LNCaP clone FGC (cell line): ENCODE results near the gene PRKAA2.

Source experiments
- DNase-seq: peaks from one replicate; pipeline ENCODE4 v3.0.0-alpha.2; 2011; ENCODE audit warnings: low read depth
- H3K4me3 ChIP-seq: 2 replicates; pipeline ENCODE4 v1.5.1; 2011; ENCODE audit warnings: mild to moderate bottlenecking, low read depth, low read length, control low read depth
- CTCF ChIP-seq: IDR thresholded peaks from 2 replicates; pipeline ENCODE4 v1.5.1; 2012; ENCODE audit warnings: mild to moderate bottlenecking; ENCODE audit not compliant: control insufficient read depth, insufficient read depth; ENCODE audit errors: extremely low read depth

PRKAA2 gene

GRCh38 chr1:56627636-56628039, 17.5 kb upstream of the PRKAA2 start:
- no peak for TF ChIP-seq CTCF
- DNase-seq, result peak; percentile 67
- no peak overlapping the region for H3K4me3 ChIP-seq

GRCh38 chr1:56630786-56631185, 14.3 kb upstream of the PRKAA2 start:
- DNase-seq, result no peak
- TF ChIP-seq CTCF, result no peak
- H3K4me3 ChIP-seq, result no peak overlapping the region

GRCh38 chr1:56631901-56632300, 13.2 kb upstream of the PRKAA2 start:
- H3K4me3 ChIP-seq, result no peak overlapping the region
- DNase-seq, result peak; percentile 85
- no peak for TF ChIP-seq CTCF

GRCh38 chr1:56634981-56635380, 10.1 kb upstream of the PRKAA2 start:
- TF ChIP-seq CTCF, result no peak
- H3K4me3 ChIP-seq, result no peak overlapping the region
- DNase-seq, result no peak

GRCh38 chr1:56638248-56638647, 6.9 kb upstream of the PRKAA2 start:
- no peak for TF ChIP-seq CTCF
- DNase-seq, result peak; percentile 41
- no peak overlapping the region for H3K4me3 ChIP-seq

GRCh38 chr1:56639211-56639610, 5.9 kb upstream of the PRKAA2 start:
- peak; percentile 69 for DNase-seq
- no peak for TF ChIP-seq CTCF
- no peak overlapping the region for H3K4me3 ChIP-seq

- H3K4me3 ChIP-seq, result no peak overlapping the region
- no peak for TF ChIP-seq CTCF
- no peak for DNase-seq
Measured at GRCh38 chr1:56643661-56644060, 1.5 kb upstream of the PRKAA2 start.
